Measurements from ENCODE around the gene GNPTAB. TPM values are rescaled to one million over a fixed set of nuclear protein-coding genes. Genes with fewer than 3 reads are reported as not detected.

GNPTAB gene
- total RNA-seq, 2 experiments from 2014 or later: 57.4 to 68.7 TPM

Other genes starting within 250 kb of the GNPTAB start
- not detected for gene MYBPC1, start 236.0 kb downstream of the GNPTAB start, total RNA-seq
- 10 to 100 TPM in 1 of 2 experiments, 1 to 10 TPM in 1; 9.5 to 11.8 TPM for gene CHPT1, start 133.3 kb downstream of the GNPTAB start, total RNA-seq
- under 1 TPM; 0.35 to 0.75 TPM for gene SYCP3, start 91.5 kb downstream of the GNPTAB start, total RNA-seq
- 1 to 10 TPM; 1.4 to 2.5 TPM for gene DRAM1, start 46.6 kb upstream of the GNPTAB start, total RNA-seq
- gene WASHC3, start 231.0 kb upstream of the GNPTAB start, total RNA-seq: 10 to 100 TPM; 46.7 to 58.6 TPM

Measured in activated CD4-positive, alpha-beta T cell treated with anti-CD3 and anti-CD28 coated beads, Interleukin-2, amount 10 ng/mL, durations not matched to agents 7 days and 5 days (primary cell).